ENCODE data around the gene SPATA33.
"Not testable (repeated sequence)": the region's sequence is repeated elsewhere in the genome, so short reads cannot be mapped to it uniquely, and the experiment has no call there.

Gene SPATA33

DNA sequence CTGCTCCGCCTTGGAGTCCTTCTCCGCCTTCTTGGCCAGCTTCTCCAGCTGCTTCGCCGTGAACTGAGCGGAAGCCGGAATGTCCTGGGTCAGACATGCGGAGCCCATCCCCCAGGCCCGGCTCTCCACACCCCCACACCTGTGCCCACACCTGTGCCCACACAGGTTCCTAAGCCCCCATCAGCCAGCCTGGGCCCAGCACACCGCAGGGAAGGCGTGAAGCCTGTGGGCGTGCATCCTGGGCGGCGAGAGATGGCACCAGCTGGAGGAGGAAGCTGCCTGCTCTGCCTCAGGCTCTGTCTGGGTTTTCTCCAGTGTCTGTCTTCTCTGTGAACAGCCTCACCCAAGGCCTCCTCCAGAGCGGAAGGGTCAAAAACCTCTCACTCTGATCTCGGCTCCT lies 6.1 kb upstream of the SPATA33 start:
- Histone ChIP-seq H3K4me1 (ENCODE audit: control insufficient read depth in 1 of 2, insufficient read depth in 2 of 2, low read length in 2 of 2) (peaks cover 4 to 5% of the 10 kb centered on the region in 2 donors), H3K4me3 (ENCODE audit: low read depth in 1 of 2, low read length in 2 of 2) (no peak overlapping the region), H3K27me3 (ENCODE audit: low read depth, low read length) (no peaks in the 10 kb centered on the region), H3K36me3 (ENCODE audit: control insufficient read depth in 1 of 2, insufficient read depth in 2 of 2, low read length in 2 of 2) (peaks cover 13 to 31% of the 10 kb centered on the region in 2 donors), H3K9me3 (ENCODE audit: control insufficient read depth in 1 of 2, low read length in 2 of 2) (no peaks in the 10 kb centered on the region), H3K27ac (ENCODE audit: low read length) (no peak overlapping the region)

DNA sequence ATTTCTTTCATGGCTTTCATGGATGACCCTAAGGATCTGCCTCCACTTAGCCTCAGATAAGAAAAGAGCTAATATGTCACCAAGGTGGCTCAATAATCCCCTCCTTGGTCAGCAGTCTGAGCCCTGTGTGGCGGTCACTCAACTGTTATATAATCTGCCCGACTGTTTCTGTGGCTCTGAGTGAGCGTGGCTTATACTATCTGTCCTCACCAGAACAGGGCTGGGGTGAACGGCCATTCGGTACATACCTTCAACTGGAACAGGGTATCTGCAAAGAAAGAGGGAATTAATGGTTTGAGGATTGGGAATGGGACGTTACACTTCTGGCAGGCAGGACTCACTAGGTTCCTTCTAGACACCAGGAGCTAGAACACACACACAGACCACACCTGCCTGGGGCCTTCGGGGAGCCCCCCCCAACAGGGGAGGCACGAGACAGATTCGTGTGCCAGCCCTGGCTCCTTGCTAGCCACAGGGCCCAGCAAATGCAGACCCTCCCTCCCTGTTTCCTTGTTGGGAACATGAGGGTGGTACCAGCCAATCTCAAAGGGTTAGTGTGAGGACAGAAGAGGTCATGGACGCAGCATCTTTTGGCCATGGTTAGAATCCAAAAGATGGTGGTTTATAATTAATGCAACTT lies 3.9 kb upstream of the SPATA33 start:
- Histone ChIP-seq H3K36me3 (ENCODE audit: control insufficient read depth in 1 of 2, insufficient read depth in 2 of 2, low read length in 2 of 2) (peaks cover 9 to 19% of the 10 kb centered on the region in 2 donors), H3K27me3 (ENCODE audit: low read depth, low read length) (no peaks in the 10 kb centered on the region), H3K9me3 (ENCODE audit: control insufficient read depth in 1 of 2, low read length in 2 of 2) (no peaks in the 10 kb centered on the region), H3K4me3 (ENCODE audit: low read depth in 1 of 2, low read length in 2 of 2) (no peak overlapping the region), H3K27ac (ENCODE audit: low read length) (no peak overlapping the region), H3K4me1 (ENCODE audit: control insufficient read depth in 1 of 2, insufficient read depth in 2 of 2, low read length in 2 of 2) (peaks cover 9 to 18% of the 10 kb centered on the region in 2 donors)

- Histone ChIP-seq H3K4me1 (ENCODE audit: control insufficient read depth in 1 of 2, insufficient read depth in 2 of 2, low read length in 2 of 2) (peaks cover 10 to 19% of the 10 kb centered on the region in 2 donors), H3K27me3 (ENCODE audit: low read depth, low read length) (no peaks in the 10 kb centered on the region), H3K4me3 (ENCODE audit: low read depth in 1 of 2, low read length in 2 of 2) (no peak overlapping the region), H3K27ac (ENCODE audit: low read length) (no peak overlapping the region), H3K36me3 (ENCODE audit: control insufficient read depth in 1 of 2, insufficient read depth in 2 of 2, low read length in 2 of 2) (peaks cover 9% of the 10 kb centered on the region in 2 donors), H3K9me3 (ENCODE audit: control insufficient read depth in 1 of 2, low read length in 2 of 2) (no peaks in the 10 kb centered on the region)
Observed at GRCh38 chr16:89655062-89655643, 2.5 kb upstream of the SPATA33 start.

DNA sequence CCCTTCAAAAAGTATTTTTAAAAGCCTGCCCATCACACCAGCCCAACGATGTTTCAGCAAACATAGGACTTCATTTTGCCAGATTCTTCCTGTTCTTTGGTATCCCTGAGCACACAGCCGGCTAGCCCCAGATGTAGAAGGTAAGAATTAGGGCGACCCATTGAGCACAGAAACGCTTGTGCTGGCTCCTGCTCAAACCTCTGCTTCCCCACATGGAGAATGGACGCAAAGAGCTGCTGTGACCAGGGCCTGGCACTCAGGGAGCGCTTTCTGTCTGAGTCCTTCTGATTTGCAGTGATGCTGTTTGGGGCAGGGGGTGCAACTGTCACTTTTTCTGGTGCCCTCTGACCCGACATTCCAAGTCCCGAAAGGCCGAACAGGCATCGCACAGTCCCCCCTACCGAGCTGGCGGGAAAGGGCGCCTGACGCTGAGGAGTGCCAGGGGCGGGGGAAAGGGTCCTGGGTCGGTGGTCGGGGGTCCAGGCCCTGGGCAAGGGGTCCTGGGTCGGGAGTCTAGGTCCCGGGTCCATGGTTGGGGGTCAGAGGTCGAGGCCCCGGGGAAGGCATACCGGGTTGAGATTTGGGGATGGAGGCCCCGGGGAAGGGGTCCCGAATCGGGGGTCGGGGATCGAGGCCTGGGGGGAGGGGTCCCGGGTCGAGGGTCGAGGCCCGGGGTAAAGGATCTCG lies 1.1 kb upstream of the SPATA33 start:
- peaks cover 10 to 19% of the 10 kb centered on the region in 2 donors for H3K4me1 ChIP-seq (ENCODE audit: control insufficient read depth in 1 of 2, insufficient read depth in 2 of 2, low read length in 2 of 2)
- H3K9me3 ChIP-seq (ENCODE audit: control insufficient read depth in 1 of 2, low read length in 2 of 2) = no peaks in the 10 kb centered on the region
- no peak overlapping the region for H3K27ac ChIP-seq (ENCODE audit: low read length)
- H3K36me3 ChIP-seq (ENCODE audit: control insufficient read depth in 1 of 2, insufficient read depth in 2 of 2, low read length in 2 of 2) = peaks cover 5 to 8% of the 10 kb centered on the region in 2 donors
- H3K4me3 ChIP-seq (ENCODE audit: low read depth in 1 of 2, low read length in 2 of 2) = peak overlapping the region; percentile 93 to 94
- no peaks in the 10 kb centered on the region for H3K27me3 ChIP-seq (ENCODE audit: low read depth, low read length)

DNA sequence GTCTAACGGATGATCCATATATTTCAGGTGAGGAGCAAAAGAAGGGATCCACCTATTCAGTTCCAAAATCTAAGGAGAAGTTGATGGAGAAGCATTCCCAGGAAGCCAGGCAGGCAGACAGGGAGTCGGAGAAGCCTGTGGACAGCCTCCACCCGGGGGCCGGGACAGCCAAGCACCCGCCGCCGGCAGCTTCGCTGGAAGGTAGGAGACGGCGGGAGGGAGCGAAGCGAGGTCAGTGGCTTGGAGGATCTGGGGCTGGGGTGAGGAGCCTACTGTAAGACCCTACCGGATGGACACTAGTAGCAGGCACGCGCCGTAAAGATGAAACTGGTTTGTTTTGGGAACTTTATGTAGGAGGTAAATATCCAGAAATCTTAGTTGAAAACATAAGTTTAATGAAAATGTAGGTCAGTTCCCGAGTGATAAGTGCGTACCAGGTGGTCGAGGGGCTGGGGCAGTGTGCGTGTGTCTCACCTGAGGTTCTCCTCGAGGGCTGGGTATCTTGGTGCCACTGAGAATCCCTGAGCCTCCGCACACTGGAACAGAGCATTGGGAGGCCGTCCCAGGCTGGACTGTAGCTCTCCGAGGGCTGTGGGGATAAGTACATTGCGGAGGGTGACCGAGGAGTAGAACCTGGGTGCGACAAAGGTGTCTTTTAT lies 714 bp downstream of the SPATA33 start:
- Histone ChIP-seq H3K27me3 (ENCODE audit: low read depth, low read length) (no peaks in the 10 kb centered on the region), H3K9me3 (ENCODE audit: control insufficient read depth in 1 of 2, low read length in 2 of 2) (no peaks in the 10 kb centered on the region), H3K4me1 (ENCODE audit: control insufficient read depth in 1 of 2, insufficient read depth in 2 of 2, low read length in 2 of 2) (peaks cover 10 to 19% of the 10 kb centered on the region in 2 donors), H3K4me3 (ENCODE audit: low read depth in 1 of 2, low read length in 2 of 2) (peak overlapping the region; percentile 93 to 94), H3K36me3 (ENCODE audit: control insufficient read depth in 1 of 2, insufficient read depth in 2 of 2, low read length in 2 of 2) (peaks cover 3 to 7% of the 10 kb centered on the region in 2 donors), H3K27ac (ENCODE audit: low read length) (no peak overlapping the region)

DNA sequence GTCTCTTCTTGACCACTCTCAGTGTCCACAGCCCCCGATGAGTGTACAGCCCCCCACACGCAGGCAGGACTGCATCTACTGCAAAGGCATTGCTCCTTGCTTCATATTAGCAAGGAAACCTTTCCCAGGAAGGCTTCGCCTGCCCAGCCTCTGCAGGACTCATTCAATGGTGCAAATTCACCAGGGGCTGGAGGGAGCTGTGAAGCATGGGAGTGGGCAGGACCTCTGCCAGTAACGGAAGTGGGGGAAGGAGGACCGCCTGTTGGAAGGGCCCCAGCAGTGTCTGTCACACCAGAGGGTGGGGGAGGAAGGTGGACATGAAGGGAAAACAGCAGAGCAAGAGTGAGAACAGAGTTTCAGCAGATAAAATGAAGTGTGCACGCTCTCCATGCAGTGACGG lies 2.5 kb downstream of the SPATA33 start:
- Histone ChIP-seq H3K9me3 (ENCODE audit: control insufficient read depth in 1 of 2, low read length in 2 of 2) (no peaks in the 10 kb centered on the region), H3K36me3 (ENCODE audit: control insufficient read depth in 1 of 2, insufficient read depth in 2 of 2, low read length in 2 of 2) (peaks cover 0 to 11% of the 10 kb centered on the region in 2 donors), H3K4me1 (ENCODE audit: control insufficient read depth in 1 of 2, insufficient read depth in 2 of 2, low read length in 2 of 2) (peaks cover 10 to 19% of the 10 kb centered on the region in 2 donors), H3K27ac (ENCODE audit: low read length) (no peak overlapping the region), H3K4me3 (ENCODE audit: low read depth in 1 of 2, low read length in 2 of 2) (no peak overlapping the region), H3K27me3 (ENCODE audit: low read depth, low read length) (no peaks in the 10 kb centered on the region)

GRCh38 chr16:89661215-89661614 lies 3.6 kb downstream of the SPATA33 start:
- Histone ChIP-seq H3K27ac (ENCODE audit: low read length) (no peak overlapping the region), H3K4me1 (ENCODE audit: control insufficient read depth in 1 of 2, insufficient read depth in 2 of 2, low read length in 2 of 2) (peaks cover 10 to 17% of the 10 kb centered on the region in 2 donors), H3K9me3 (ENCODE audit: control insufficient read depth in 1 of 2, low read length in 2 of 2) (no peaks in the 10 kb centered on the region), H3K4me3 (ENCODE audit: low read depth in 1 of 2, low read length in 2 of 2) (no peak overlapping the region), H3K36me3 (ENCODE audit: control insufficient read depth in 1 of 2, insufficient read depth in 2 of 2, low read length in 2 of 2) (peaks cover 0 to 11% of the 10 kb centered on the region in 2 donors), H3K27me3 (ENCODE audit: low read depth, low read length) (no peaks in the 10 kb centered on the region)

GRCh38 chr16:89664238-89664637 lies 6.6 kb downstream of the SPATA33 start:
- not testable (repeated sequence) for H3K4me1 ChIP-seq (ENCODE audit: control insufficient read depth in 1 of 2, insufficient read depth in 2 of 2, low read length in 2 of 2); H3K9me3 ChIP-seq (ENCODE audit: control insufficient read depth in 1 of 2, low read length in 2 of 2); H3K4me3 ChIP-seq (ENCODE audit: low read depth in 1 of 2, low read length in 2 of 2); H3K27me3 ChIP-seq (ENCODE audit: low read depth, low read length); H3K27ac ChIP-seq (ENCODE audit: low read length)
- H3K36me3 ChIP-seq (ENCODE audit: control insufficient read depth in 1 of 2, insufficient read depth in 2 of 2, low read length in 2 of 2) = peaks cover 0 to 11% of the 10 kb centered on the region in 2 donors

- not testable (repeated sequence) for H3K27me3 ChIP-seq (ENCODE audit: low read depth, low read length); H3K27ac ChIP-seq (ENCODE audit: low read length); H3K4me1 ChIP-seq (ENCODE audit: control insufficient read depth in 1 of 2, insufficient read depth in 2 of 2, low read length in 2 of 2); H3K4me3 ChIP-seq (ENCODE audit: low read depth in 1 of 2, low read length in 2 of 2); H3K36me3 ChIP-seq (ENCODE audit: control insufficient read depth in 1 of 2, insufficient read depth in 2 of 2, low read length in 2 of 2); H3K9me3 ChIP-seq (ENCODE audit: control insufficient read depth in 1 of 2, low read length in 2 of 2)
Observed at GRCh38 chr16:89667000-89667399, 9.4 kb downstream of the SPATA33 start.

- Histone ChIP-seq H3K4me1 (ENCODE audit: control insufficient read depth in 1 of 2, insufficient read depth in 2 of 2, low read length in 2 of 2) (no peaks in the 10 kb centered on the region), H3K4me3 (ENCODE audit: low read depth in 1 of 2, low read length in 2 of 2) (no peak overlapping the region), H3K27me3 (ENCODE audit: low read depth, low read length) (no peaks in the 10 kb centered on the region), H3K27ac (ENCODE audit: low read length) (no peak overlapping the region), H3K36me3 (ENCODE audit: control insufficient read depth in 1 of 2, insufficient read depth in 2 of 2, low read length in 2 of 2) (peaks cover 0 to 4% of the 10 kb centered on the region in 2 donors), H3K9me3 (ENCODE audit: control insufficient read depth in 1 of 2, low read length in 2 of 2) (no peaks in the 10 kb centered on the region)
Observed at GRCh38 chr16:89667633-89668032, 10.0 kb downstream of the SPATA33 start.

GRCh38 chr16:89668790-89669158 lies 11.1 kb downstream of the SPATA33 start:
- H3K36me3 ChIP-seq (ENCODE audit: control insufficient read depth in 1 of 2, insufficient read depth in 2 of 2, low read length in 2 of 2) = peaks cover 0 to 4% of the 10 kb centered on the region in 2 donors
- H3K4me1 ChIP-seq (ENCODE audit: control insufficient read depth in 1 of 2, insufficient read depth in 2 of 2, low read length in 2 of 2) = no peaks in the 10 kb centered on the region
- H3K9me3 ChIP-seq (ENCODE audit: control insufficient read depth in 1 of 2, low read length in 2 of 2) = no peaks in the 10 kb centered on the region
- H3K27ac ChIP-seq (ENCODE audit: low read length) = no peak overlapping the region
- H3K4me3 ChIP-seq (ENCODE audit: low read depth in 1 of 2, low read length in 2 of 2) = no peak overlapping the region
- no peaks in the 10 kb centered on the region for H3K27me3 ChIP-seq (ENCODE audit: low read depth, low read length)

Data from muscle layer of duodenum (tissue), 2 donors.